ENCODE data around the gene SLC29A3. TPM values are rescaled to one million over a fixed set of nuclear protein-coding genes. Genes with fewer than 3 reads are reported as not detected.

SLC29A3 gene
- total and polyA plus RNA-seq, 2 of the 8 experiments (the other 6 are each of a cell fraction or from before 2014, with no cell fraction given): 14.0 to 24.6 TPM

DNA sequence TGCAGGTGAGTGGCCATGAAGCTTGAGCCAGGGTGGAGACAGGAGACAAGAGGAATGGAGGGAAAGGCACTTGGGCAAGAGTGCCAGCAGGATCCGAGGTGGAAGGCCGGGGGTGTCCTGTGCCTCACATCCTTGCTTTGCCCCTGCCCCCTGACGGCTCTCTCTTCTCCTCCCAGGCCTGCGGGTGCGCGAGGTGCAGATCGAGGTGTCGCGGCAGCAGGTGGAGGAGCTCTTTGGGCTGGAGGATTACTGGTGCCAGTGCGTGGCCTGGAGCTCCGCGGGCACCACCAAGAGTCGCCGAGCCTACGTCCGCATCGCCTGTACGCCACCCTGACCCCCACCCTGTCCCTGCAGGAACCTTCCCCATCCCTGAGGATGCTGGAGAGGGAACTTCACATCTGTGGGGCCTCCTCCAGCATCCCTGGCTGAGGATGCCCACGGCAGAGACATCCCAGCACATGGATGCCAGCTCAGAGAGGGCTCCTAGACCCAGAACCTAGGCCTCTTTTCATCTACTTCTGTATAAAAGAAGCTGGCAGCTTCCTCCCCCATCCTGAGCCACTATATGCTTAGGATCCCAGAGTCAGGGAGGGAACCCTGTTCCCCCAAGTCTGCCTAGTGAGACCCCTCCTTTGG, 34.4 kb upstream of the SLC29A3 start (continued):
- TF ChIP-seq BACH1 (IDR thresholded peaks at IDR 0.05; ENCODE audit: low read length): no peak
- TF ChIP-seq SP4 (IDR thresholded peaks at IDR 0.05; ENCODE audit: low read length): no peak
- no peak for TF ChIP-seq RXRA (IDR thresholded peaks at IDR 0.05; ENCODE audit: insufficient read depth, low read depth, low read length)
- TF ChIP-seq ASH2L (IDR thresholded peaks at IDR 0.05; ENCODE audit: low read length): no peak
- TF ChIP-seq SP2 (IDR thresholded peaks at IDR 0.05; ENCODE audit: low read length): no peak
- no peak for TF ChIP-seq ZNF274 (IDR thresholded peaks at IDR 0.05; ENCODE audit: borderline replicate concordance, extremely low read depth, low read length)
- TF ChIP-seq YY1 (IDR thresholded peaks at IDR 0.05; ENCODE audit: low read depth, low read length): no peak
- TF ChIP-seq NRF1 (IDR thresholded peaks at IDR 0.05; ENCODE audit: low read depth, low read length): no peak

All from H1 (cell line).